ENCODE results near the gene CNEP1R1. TPM values are rescaled to one million over a fixed set of nuclear protein-coding genes. Genes with fewer than 3 reads are reported as not detected.

Gene CNEP1R1
- total and polyA plus RNA-seq, 10 of the 15 experiments (the other 5 are each of a cell fraction or from before 2014, with no cell fraction given), result 11.5 to 29.2 (median 15.6) TPM

GRCh38 chr16:50035468-50035992 lies 10.5 kb downstream of the CNEP1R1 start:
- in situ Hi-C loops (cut with MboI), result no loop called here
- H3K27me3 ChIP-seq (replicated peaks in 1 of 2; ENCODE audit: control insufficient read depth in 2 of 2, insufficient read depth in 2 of 2, low read length in 1 of 2), result no peaks in the 10 kb centered on the region
- no peak overlapping the region for H3K27ac ChIP-seq (ENCODE audit: control insufficient read depth, insufficient read depth)
- ATAC-seq, result no peak
- H3K4me3 ChIP-seq, result no peak overlapping the region
- TF ChIP-seq JUNB (IDR thresholded peaks at IDR 0.05) (no peak), PML (IDR thresholded peaks at IDR 0.05; ENCODE audit: low read length) (no peak)
- BruUV-seq (replicated peaks), result no TSS peak
- CTCF ChIA-PET, result interaction anchor here (1.0 to 2.2 kb wide), 2 partner anchors 10 to 175 kb away, joined by 4 to 12 read pairs; partner anchors contain the start of gene CNEP1R1
- H3K4me1 ChIP-seq (ENCODE audit: control insufficient read depth, insufficient read depth, low read length), result peaks cover 11% of the 10 kb centered on the region
- intact Hi-C loops (cut with micrococcal nuclease; ENCODE audit: unreplicated experiment), result no loop called here
- no peak overlapping the region for H2AFZ ChIP-seq (ENCODE audit: control insufficient read depth, low read depth, low read length)
- peaks cover 0 to 10% of the 10 kb centered on the region in 2 experiments; a peak in 1 of 4 replicates for H3K36me3 ChIP-seq (ENCODE audit: control insufficient read depth in 2 of 2, insufficient read depth in 2 of 2, low read length in 1 of 2)
- RAD21 ChIA-PET (ENCODE audit: unreplicated experiment), result interaction anchor here (1.3 kb wide), 1 partner anchor 11 kb away, joined by 8 read pairs; the partner anchor contains the start of gene CNEP1R1
- H3K9me3 ChIP-seq (replicated peaks; ENCODE audit: control insufficient read depth, insufficient read depth, low read length), result no peaks in the 10 kb centered on the region
- SMC1A ChIA-PET (ENCODE audit: uncharacterized antibody, unreplicated experiment), result interaction anchor here (1.1 to 1.3 kb wide), 2 partner anchors 10 to 175 kb away, joined by 3 to 4 read pairs; no protein-coding TSS in a partner anchor
- no peak overlapping the region for H3K9ac ChIP-seq (ENCODE audit: control insufficient read depth, insufficient read depth, low read length)
- no peaks in the 10 kb centered on the region for H4K20me1 ChIP-seq (ENCODE audit: control insufficient read depth, insufficient read depth)
- H3K4me2 ChIP-seq (ENCODE audit: control insufficient read depth, insufficient read depth), result no peak overlapping the region
- no peak for FAIRE-seq
- no peaks in the 10 kb centered on the region for H3K79me2 ChIP-seq (ENCODE audit: control insufficient read depth, insufficient read depth, low read length)
- no peak for DNase-seq (ENCODE audit: low read depth, low spot score)
- 53% methylated on average over 3 of the region's 3 CpGs for WGBS (ENCODE audit: insufficient coverage, insufficient replicate concordance, low lambda C conversion rate, missing lambda C conversion rate)
- POLR2A ChIA-PET, result no interaction called here

- no TSS peak for BruUV-seq (replicated peaks)
- H3K27ac ChIP-seq (ENCODE audit: control insufficient read depth, insufficient read depth), result no peak overlapping the region
- WGBS (ENCODE audit: insufficient coverage, insufficient replicate concordance, low lambda C conversion rate, missing lambda C conversion rate), result 97% methylated on average over 3 of the region's 3 CpGs
- H3K9me3 ChIP-seq (replicated peaks; ENCODE audit: control insufficient read depth, insufficient read depth, low read length), result no peaks in the 10 kb centered on the region
- peaks cover 0 to 10% of the 10 kb centered on the region in 2 experiments; a peak in 1 of 4 replicates for H3K36me3 ChIP-seq (ENCODE audit: control insufficient read depth in 2 of 2, insufficient read depth in 2 of 2, low read length in 1 of 2)
- DNase-seq (ENCODE audit: low read depth, low spot score) (no peak), ATAC-seq (no peak), FAIRE-seq (no peak)
- H4K20me1 ChIP-seq (ENCODE audit: control insufficient read depth, insufficient read depth), result no peaks in the 10 kb centered on the region
- POLR2A ChIA-PET, result interaction anchor here (0.6 kb wide), 2 partner anchors 12 to 38 kb away, joined by 3 to 8 read pairs; no protein-coding TSS in a partner anchor
- H3K27me3 ChIP-seq (replicated peaks in 1 of 2; ENCODE audit: control insufficient read depth in 2 of 2, insufficient read depth in 2 of 2, low read length in 1 of 2), result no peaks in the 10 kb centered on the region
- CTCF ChIA-PET, result interaction anchor here (1.2 to 3.0 kb wide), 2 partner anchors 11 to 174 kb away, joined by 4 to 25 read pairs; partner anchors contain the start of gene CNEP1R1
- no peak overlapping the region for H3K9ac ChIP-seq (ENCODE audit: control insufficient read depth, insufficient read depth, low read length)
- H3K4me2 ChIP-seq (ENCODE audit: control insufficient read depth, insufficient read depth), result no peak overlapping the region
- SMC1A ChIA-PET (ENCODE audit: uncharacterized antibody, unreplicated experiment), result interaction anchor here (0.7 to 1.0 kb wide), 2 partner anchors 10 to 30 kb away, joined by 3 to 4 read pairs; partner anchors contain the start of gene HEATR3
- no peaks in the 10 kb centered on the region for H3K79me2 ChIP-seq (ENCODE audit: control insufficient read depth, insufficient read depth, low read length)
- in situ Hi-C loops (cut with MboI) (no loop called here), intact Hi-C loops (cut with micrococcal nuclease; ENCODE audit: unreplicated experiment) (no loop called here)
- RAD21 ChIA-PET (ENCODE audit: unreplicated experiment), result interaction anchor here (2.4 kb wide), 1 partner anchor 11 kb away, joined by 11 read pairs; the partner anchor contains the start of gene CNEP1R1
- no peak overlapping the region for H3K4me3 ChIP-seq
- peaks cover 11% of the 10 kb centered on the region for H3K4me1 ChIP-seq (ENCODE audit: control insufficient read depth, insufficient read depth, low read length)
- no peak overlapping the region for H2AFZ ChIP-seq (ENCODE audit: control insufficient read depth, low read depth, low read length)
- TF ChIP-seq CHD4 (IDR thresholded peaks at IDR 0.05), result no peak
- TF ChIP-seq POLR2AphosphoS2 (IDR thresholded peaks at IDR 0.05; ENCODE audit: low read depth, low read length), result no peak
- TF ChIP-seq ZNF592 (IDR thresholded peaks at IDR 0.05), result no peak
- no peak for TF ChIP-seq ZNF687 (IDR thresholded peaks at IDR 0.05)
- TF ChIP-seq NFYB (IDR thresholded peaks at IDR 0.05; ENCODE audit: insufficient read depth, low read depth, low read length), result no peak
Observed at GRCh38 chr16:50036426-50036825, 11.4 kb downstream of the CNEP1R1 start.
